ENCODE results near the gene DNAH10. TPM values are rescaled to one million over a fixed set of nuclear protein-coding genes. Genes with fewer than 3 reads are reported as not detected.

Gene DNAH10
- total RNA-seq, 1 experiment from 2014 or later: 0.09 TPM

DNA sequence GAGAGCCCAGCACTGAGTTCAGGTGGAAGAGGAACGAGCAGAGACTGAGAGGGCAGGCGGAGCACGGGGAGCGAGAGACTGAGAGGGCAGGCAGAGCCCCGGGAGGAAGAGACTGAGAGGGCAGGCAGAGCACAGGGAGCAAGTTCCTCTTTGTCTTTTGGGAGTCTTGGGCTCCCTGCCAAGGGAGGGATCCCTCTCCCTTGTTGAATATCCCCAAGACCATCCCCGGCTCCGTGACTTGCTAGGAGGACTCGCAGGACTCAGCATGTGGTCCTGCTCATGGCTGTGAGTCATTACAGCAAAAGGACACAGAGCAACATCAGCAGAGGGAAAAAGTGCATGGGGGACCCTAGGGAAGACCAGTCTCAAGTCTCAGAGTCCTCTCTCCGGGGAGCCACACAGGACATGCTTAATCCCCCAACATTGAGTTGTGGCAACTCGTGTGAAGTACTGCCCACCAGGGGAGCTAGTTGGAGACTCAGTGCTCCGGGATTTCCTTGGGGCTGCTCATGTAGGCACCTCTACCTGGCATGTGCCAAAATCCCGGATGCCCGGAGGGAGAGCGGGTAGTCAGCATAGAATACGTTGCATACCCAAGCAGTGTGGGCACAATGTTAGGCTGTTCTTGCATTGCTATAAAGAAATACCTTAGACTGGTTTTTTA, 129.5 kb downstream of the DNAH10 start:
- peaks cover 12% of the 10 kb centered on the region for H3K4me1 Mint-ChIP-seq
- no peaks in the 10 kb centered on the region for H3K36me3 Mint-ChIP-seq
- H3K9me3 Mint-ChIP-seq: no peaks in the 10 kb centered on the region
- TF ChIP-seq JUN (CRISPR knock-in tag; IDR thresholded peaks at IDR 0.05) (no peak), ZNF232 (CRISPR knock-in tag; IDR thresholded peaks at IDR 0.05) (no peak), GRHL2 (CRISPR knock-in tag; IDR thresholded peaks at IDR 0.05; ENCODE audit: insufficient replicate concordance, severe bottlenecking) (no peak), KAT7 (CRISPR knock-in tag; IDR thresholded peaks at IDR 0.05; ENCODE audit: borderline replicate concordance) (no peak)
- ATAC-seq (no peak; the same call in 1 of the 2 replicates), DNase-seq (ENCODE audit: low spot score) (no peak)
- H3K27me3 Mint-ChIP-seq (ENCODE audit: low read depth): peaks cover 2% of the 10 kb centered on the region; the same call in 1 of the 2 replicates
- H3K27ac Mint-ChIP-seq: no peak overlapping the region
- CTCF ChIA-PET: interaction anchor here (1.0 to 2.0 kb wide), 3 partner anchors 9 to 81 kb away, joined by 3 to 12 read pairs (median 3); partner anchors contain the start of genes CCDC92 and ZNF664
- POLR2A ChIA-PET: no interaction called here
- H3K4me3 Mint-ChIP-seq: no peak overlapping the region

- ATAC-seq: no peak
- Mint-ChIP-seq H3K27me3 (ENCODE audit: low read depth) (no peaks in the 10 kb centered on the region), H3K27ac (no peak overlapping the region), H3K36me3 (no peaks in the 10 kb centered on the region), H3K4me3 (no peak overlapping the region), H3K9me3 (no peaks in the 10 kb centered on the region), H3K4me1 (peaks cover 12% of the 10 kb centered on the region)
- DNase-seq (ENCODE audit: low spot score): no peak
- ChIA-PET POLR2A (no interaction called here), CTCF (interaction anchor here (1.0 to 1.1 kb wide), 2 partner anchors 9 to 81 kb away, joined by 3 read pairs; partner anchors contain the start of genes CCDC92 and ZNF664)
- TF ChIP-seq ZSCAN18 (CRISPR knock-in tag; IDR thresholded peaks at IDR 0.05) (no peak), RORB (CRISPR knock-in tag; IDR thresholded peaks at IDR 0.05) (no peak), ZNF423 (CRISPR knock-in tag; IDR thresholded peaks at IDR 0.05) (no peak), ZNF416 (CRISPR knock-in tag; IDR thresholded peaks at IDR 0.05) (no peak), CREM (CRISPR knock-in tag; IDR thresholded peaks at IDR 0.05) (no peak), TEAD4 (CRISPR knock-in tag; IDR thresholded peaks at IDR 0.05) (no peak), SMAD4 (CRISPR knock-in tag; IDR thresholded peaks at IDR 0.05) (no peak), OVOL2 (CRISPR knock-in tag; IDR thresholded peaks at IDR 0.05; ENCODE audit: borderline replicate concordance) (no peak), ATF3 (CRISPR knock-in tag; conservative IDR thresholded peaks at IDR 0.05) (no peak), ESRRA (CRISPR knock-in tag; IDR thresholded peaks at IDR 0.05; ENCODE audit: borderline replicate concordance) (no peak), CREB1 (CRISPR knock-in tag; IDR thresholded peaks at IDR 0.05) (no peak), AFF4 (CRISPR knock-in tag; IDR thresholded peaks at IDR 0.05; ENCODE audit: borderline replicate concordance) (no peak), ERG (CRISPR knock-in tag; IDR thresholded peaks at IDR 0.05) (no peak), MYBL2 (CRISPR knock-in tag; IDR thresholded peaks at IDR 0.05) (no peak)
- TF ChIP-seq, protein P1, sequence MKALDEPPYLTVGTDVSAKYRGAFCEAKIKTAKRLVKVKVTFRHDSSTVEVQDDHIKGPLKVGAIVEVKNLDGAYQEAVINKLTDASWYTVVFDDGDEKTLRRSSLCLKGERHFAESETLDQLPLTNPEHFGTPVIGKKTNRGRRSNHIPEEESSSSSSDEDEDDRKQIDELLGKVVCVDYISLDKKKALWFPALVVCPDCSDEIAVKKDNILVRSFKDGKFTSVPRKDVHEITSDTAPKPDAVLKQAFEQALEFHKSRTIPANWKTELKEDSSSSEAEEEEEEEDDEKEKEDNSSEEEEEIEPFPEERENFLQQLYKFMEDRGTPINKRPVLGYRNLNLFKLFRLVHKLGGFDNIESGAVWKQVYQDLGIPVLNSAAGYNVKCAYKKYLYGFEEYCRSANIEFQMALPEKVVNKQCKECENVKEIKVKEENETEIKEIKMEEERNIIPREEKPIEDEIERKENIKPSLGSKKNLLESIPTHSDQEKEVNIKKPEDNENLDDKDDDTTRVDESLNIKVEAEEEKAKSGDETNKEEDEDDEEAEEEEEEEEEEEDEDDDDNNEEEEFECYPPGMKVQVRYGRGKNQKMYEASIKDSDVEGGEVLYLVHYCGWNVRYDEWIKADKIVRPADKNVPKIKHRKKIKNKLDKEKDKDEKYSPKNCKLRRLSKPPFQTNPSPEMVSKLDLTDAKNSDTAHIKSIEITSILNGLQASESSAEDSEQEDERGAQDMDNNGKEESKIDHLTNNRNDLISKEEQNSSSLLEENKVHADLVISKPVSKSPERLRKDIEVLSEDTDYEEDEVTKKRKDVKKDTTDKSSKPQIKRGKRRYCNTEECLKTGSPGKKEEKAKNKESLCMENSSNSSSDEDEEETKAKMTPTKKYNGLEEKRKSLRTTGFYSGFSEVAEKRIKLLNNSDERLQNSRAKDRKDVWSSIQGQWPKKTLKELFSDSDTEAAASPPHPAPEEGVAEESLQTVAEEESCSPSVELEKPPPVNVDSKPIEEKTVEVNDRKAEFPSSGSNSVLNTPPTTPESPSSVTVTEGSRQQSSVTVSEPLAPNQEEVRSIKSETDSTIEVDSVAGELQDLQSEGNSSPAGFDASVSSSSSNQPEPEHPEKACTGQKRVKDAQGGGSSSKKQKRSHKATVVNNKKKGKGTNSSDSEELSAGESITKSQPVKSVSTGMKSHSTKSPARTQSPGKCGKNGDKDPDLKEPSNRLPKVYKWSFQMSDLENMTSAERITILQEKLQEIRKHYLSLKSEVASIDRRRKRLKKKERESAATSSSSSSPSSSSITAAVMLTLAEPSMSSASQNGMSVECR (CRISPR knock-in tag; IDR thresholded peaks at IDR 0.05; ENCODE audit: borderline replicate concordance): no peak
- TF ChIP-seq, protein P2, sequence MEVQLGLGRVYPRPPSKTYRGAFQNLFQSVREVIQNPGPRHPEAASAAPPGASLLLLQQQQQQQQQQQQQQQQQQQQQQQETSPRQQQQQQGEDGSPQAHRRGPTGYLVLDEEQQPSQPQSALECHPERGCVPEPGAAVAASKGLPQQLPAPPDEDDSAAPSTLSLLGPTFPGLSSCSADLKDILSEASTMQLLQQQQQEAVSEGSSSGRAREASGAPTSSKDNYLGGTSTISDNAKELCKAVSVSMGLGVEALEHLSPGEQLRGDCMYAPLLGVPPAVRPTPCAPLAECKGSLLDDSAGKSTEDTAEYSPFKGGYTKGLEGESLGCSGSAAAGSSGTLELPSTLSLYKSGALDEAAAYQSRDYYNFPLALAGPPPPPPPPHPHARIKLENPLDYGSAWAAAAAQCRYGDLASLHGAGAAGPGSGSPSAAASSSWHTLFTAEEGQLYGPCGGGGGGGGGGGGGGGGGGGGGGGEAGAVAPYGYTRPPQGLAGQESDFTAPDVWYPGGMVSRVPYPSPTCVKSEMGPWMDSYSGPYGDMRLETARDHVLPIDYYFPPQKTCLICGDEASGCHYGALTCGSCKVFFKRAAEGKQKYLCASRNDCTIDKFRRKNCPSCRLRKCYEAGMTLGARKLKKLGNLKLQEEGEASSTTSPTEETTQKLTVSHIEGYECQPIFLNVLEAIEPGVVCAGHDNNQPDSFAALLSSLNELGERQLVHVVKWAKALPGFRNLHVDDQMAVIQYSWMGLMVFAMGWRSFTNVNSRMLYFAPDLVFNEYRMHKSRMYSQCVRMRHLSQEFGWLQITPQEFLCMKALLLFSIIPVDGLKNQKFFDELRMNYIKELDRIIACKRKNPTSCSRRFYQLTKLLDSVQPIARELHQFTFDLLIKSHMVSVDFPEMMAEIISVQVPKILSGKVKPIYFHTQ (CRISPR knock-in tag; IDR thresholded peaks at IDR 0.05): no peak
- TF ChIP-seq, protein P3, sequence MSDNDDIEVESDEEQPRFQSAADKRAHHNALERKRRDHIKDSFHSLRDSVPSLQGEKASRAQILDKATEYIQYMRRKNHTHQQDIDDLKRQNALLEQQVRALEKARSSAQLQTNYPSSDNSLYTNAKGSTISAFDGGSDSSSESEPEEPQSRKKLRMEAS (CRISPR knock-in tag; IDR thresholded peaks at IDR 0.05): no peak
Observed at GRCh38 chr12:123892180-123892559, 130.1 kb downstream of the DNAH10 start.
